ENCODE results near the gene RASA3. TPM values are rescaled to one million over a fixed set of nuclear protein-coding genes. Genes with fewer than 3 reads are reported as not detected.

Gene RASA3
- total and polyA plus RNA-seq, 9 of the 15 experiments (the other 6 are each of a cell fraction or from before 2014, with no cell fraction given) = 0.72 to 25.3 (median 14.4) TPM

GRCh38 chr13:113945857-113946408, 186.5 kb downstream of the RASA3 start:
- Histone ChIP-seq H3K27me3 (ENCODE audit: control insufficient read depth in 2 of 2, insufficient read depth in 2 of 2, low read length in 2 of 2) (peaks cover 0 to 32% of the 10 kb centered on the region in 2 experiments; a peak in 2 of 5 replicates), H2AFZ (ENCODE audit: low read depth, low read length) (no peak overlapping the region), H3K27ac (ENCODE audit: extremely low read depth, low read depth, low read length) (no peak overlapping the region), H3K9ac (ENCODE audit: insufficient read depth in 1 of 2, low read depth in 2 of 2, low read length in 2 of 2) (no peak overlapping the region), H3K9me3 (replicated peaks; ENCODE audit: control insufficient read depth, insufficient read depth, low read depth, low read length) (no peaks in the 10 kb centered on the region), H3K36me3 (ENCODE audit: control insufficient read depth, insufficient read depth, low read length) (no peaks in the 10 kb centered on the region), H3K79me2 (ENCODE audit: control insufficient read depth, insufficient read depth, low read length) (no peaks in the 10 kb centered on the region), H3K9me1 (ENCODE audit: control insufficient read depth, insufficient read depth, low read length) (no peaks in the 10 kb centered on the region), H3K4me3 (no peak overlapping the region), H4K20me1 (replicated peaks; ENCODE audit: control insufficient read depth, insufficient read depth, low read length) (no peaks in the 10 kb centered on the region), H3K4me2 (ENCODE audit: insufficient read depth, low read length) (no peak overlapping the region), H3K4me1 (replicated peaks in 1 of 2; ENCODE audit: control insufficient read depth in 2 of 2, insufficient read depth in 2 of 2, low read length in 2 of 2) (peaks cover 9 to 26% of the 10 kb centered on the region in 2 experiments; a peak in 4 of 5 replicates)
- no TSS peak for BruUV-seq (replicated peaks)
- ATAC-seq (no peak), DNase-seq (ENCODE audit: extremely low read depth in 1 of 4, low spot score in 3 of 4) (no peak), FAIRE-seq (no peak)
- in situ Hi-C loops (cut with MboI) (no loop called here), intact Hi-C loops (cut with micrococcal nuclease) (loop anchor here (5.0 kb wide), 1 partner anchor 129 kb away; no protein-coding TSS in a partner anchor)
- ChIA-PET POLR2A (interaction anchor here (0.6 to 0.8 kb wide), 2 partner anchors 163 to 296 kb away, joined by 3 to 4 read pairs; no protein-coding TSS in a partner anchor), CTCF (ENCODE audit: low intra/inter-chr PET ratio) (no interaction called here)
- 36% methylated on average over 22 of the region's 26 CpGs for whole genome bisulfite sequencing (ENCODE audit: insufficient coverage, low coverage, missing lambda C conversion rate)
- no peak for TF ChIP-seq ZNF79 (CRISPR knock-in tag; IDR thresholded peaks at IDR 0.05; ENCODE audit: low read depth)
- TF ChIP-seq NEUROD1 (IDR thresholded peaks at IDR 0.05; ENCODE audit: borderline replicate concordance, low read depth, low read length, partially characterized antibody) = no peak

DNA sequence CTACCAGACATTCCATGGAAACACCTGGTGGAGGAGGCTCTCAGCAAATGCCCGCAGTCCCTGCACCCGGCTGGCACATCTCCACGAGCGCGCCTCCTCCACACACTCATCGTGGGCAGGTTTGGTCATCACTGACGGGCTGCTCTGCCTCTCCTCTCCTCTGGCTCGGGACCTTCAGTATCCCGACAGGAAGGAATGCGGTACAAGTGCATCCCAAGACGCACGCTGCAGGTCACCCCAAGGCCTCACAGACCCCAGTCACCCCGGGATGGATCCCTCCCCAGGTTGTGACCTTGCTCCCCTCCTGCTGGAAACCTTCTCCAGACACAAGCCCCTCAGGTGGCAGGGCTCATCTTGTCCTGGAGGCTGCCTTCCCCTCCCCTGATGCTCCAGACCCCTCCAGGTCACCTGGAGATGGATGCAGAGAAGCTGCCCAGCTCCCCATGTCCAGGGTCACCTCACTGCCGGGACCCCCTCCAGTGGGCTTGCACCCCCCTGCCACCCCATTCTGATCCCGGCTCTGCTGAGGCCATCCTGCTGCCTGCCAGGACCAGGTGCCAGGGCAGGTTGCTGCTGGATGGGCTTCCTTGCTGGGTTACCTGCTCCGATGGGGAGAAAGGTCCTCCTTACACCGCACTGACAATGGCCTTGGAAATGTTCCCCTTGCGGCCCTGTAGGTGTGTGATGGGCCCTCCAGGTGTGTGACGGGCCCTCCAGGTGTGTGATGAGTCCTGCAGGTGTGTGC, 188.4 kb downstream of the RASA3 start:
- Histone ChIP-seq H3K9ac (ENCODE audit: insufficient read depth in 1 of 2, low read depth in 2 of 2, low read length in 2 of 2) (no peak overlapping the region), H3K27ac (ENCODE audit: extremely low read depth, low read depth, low read length) (no peak overlapping the region), H2AFZ (ENCODE audit: low read depth, low read length) (no peak overlapping the region), H3K4me1 (replicated peaks in 1 of 2; ENCODE audit: control insufficient read depth in 2 of 2, insufficient read depth in 2 of 2, low read length in 2 of 2) (peaks cover 9 to 28% of the 10 kb centered on the region in 2 experiments; a peak in 4 of 5 replicates), H4K20me1 (replicated peaks; ENCODE audit: control insufficient read depth, insufficient read depth, low read length) (no peaks in the 10 kb centered on the region), H3K9me3 (replicated peaks; ENCODE audit: control insufficient read depth, insufficient read depth, low read depth, low read length) (no peaks in the 10 kb centered on the region), H3K79me2 (ENCODE audit: control insufficient read depth, insufficient read depth, low read length) (no peaks in the 10 kb centered on the region), H3K4me2 (ENCODE audit: insufficient read depth, low read length) (no peak overlapping the region), H3K9me1 (ENCODE audit: control insufficient read depth, insufficient read depth, low read length) (no peaks in the 10 kb centered on the region), H3K27me3 (ENCODE audit: control insufficient read depth in 2 of 2, insufficient read depth in 2 of 2, low read length in 2 of 2) (peaks cover 2 to 47% of the 10 kb centered on the region in 2 experiments; a peak in 4 of 5 replicates), H3K4me3 (no peak overlapping the region), H3K36me3 (ENCODE audit: control insufficient read depth, insufficient read depth, low read length) (no peaks in the 10 kb centered on the region)
- DNase-seq (ENCODE audit: extremely low read depth in 1 of 4, low spot score in 3 of 4) (no peak), FAIRE-seq (no peak), ATAC-seq (no peak)
- ChIA-PET CTCF (ENCODE audit: low intra/inter-chr PET ratio) (no interaction called here), POLR2A (no interaction called here)
- TF ChIP-seq, protein P1, sequence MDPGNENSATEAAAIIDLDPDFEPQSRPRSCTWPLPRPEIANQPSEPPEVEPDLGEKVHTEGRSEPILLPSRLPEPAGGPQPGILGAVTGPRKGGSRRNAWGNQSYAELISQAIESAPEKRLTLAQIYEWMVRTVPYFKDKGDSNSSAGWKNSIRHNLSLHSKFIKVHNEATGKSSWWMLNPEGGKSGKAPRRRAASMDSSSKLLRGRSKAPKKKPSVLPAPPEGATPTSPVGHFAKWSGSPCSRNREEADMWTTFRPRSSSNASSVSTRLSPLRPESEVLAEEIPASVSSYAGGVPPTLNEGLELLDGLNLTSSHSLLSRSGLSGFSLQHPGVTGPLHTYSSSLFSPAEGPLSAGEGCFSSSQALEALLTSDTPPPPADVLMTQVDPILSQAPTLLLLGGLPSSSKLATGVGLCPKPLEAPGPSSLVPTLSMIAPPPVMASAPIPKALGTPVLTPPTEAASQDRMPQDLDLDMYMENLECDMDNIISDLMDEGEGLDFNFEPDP (CRISPR knock-in tag; IDR thresholded peaks at IDR 0.05) = no peak
- TF ChIP-seq CXXC5 (CRISPR knock-in tag; IDR thresholded peaks at IDR 0.05) = no peak
- 32% methylated on average over 16 of the region's 19 CpGs for whole genome bisulfite sequencing (ENCODE audit: insufficient coverage, low coverage, missing lambda C conversion rate)
- in situ Hi-C loops (cut with MboI) = no loop called here
- BruUV-seq (replicated peaks) = no TSS peak
- intact Hi-C loops (cut with micrococcal nuclease) = no loop called here

All from K562 (cell line).